ENCODE results near the gene GLS. TPM values are rescaled to one million over a fixed set of nuclear protein-coding genes. Genes with fewer than 3 reads are reported as not detected.

The GLS gene
- total and polyA plus RNA-seq, 9 of the 15 experiments (the other 6 are each of a cell fraction or from before 2014, with no cell fraction given) = 13.7 to 77.5 (median 48.2) TPM

DNA sequence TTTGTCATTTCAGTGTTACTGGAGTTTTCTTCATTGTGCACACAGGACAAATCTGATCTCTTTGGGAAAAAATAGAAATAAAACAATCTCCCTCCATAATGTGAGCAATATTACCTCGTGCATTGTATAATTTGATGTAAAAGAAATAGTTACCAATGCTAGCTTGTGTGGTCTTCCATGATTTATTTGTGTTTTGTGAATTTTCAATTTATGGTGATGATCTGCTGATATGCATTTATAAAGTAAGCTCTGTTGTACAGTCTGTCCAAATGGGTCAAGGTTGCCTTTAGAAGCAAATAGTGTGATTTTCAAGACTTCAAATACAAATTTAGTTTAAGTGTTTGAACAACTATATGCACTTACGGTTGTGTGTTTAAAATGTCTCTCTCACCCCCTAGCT lies 82.5 kb downstream of the GLS start (continued):
- TF ChIP-seq MBD1 (CRISPR knock-in tag; IDR thresholded peaks at IDR 0.05) (no peak), RBM17 (IDR thresholded peaks at IDR 0.05; ENCODE audit: borderline replicate concordance, low read depth, low read length) (no peak), NCOA6 (IDR thresholded peaks at IDR 0.05) (no peak), ZNF764 (CRISPR knock-in tag; IDR thresholded peaks at IDR 0.05; ENCODE audit: low read depth) (no peak), NFIX (CRISPR knock-in tag; IDR thresholded peaks at IDR 0.05; ENCODE audit: low read depth) (no peak), ZBTB49 (CRISPR knock-in tag; IDR thresholded peaks at IDR 0.05; ENCODE audit: borderline replicate concordance) (no peak)

GRCh38 chr2:190964170-190964795 lies 83.7 kb downstream of the GLS start:
- Histone ChIP-seq H3K79me2 (ENCODE audit: control insufficient read depth, insufficient read depth, low read length) (no peaks in the 10 kb centered on the region), H3K9ac (ENCODE audit: insufficient read depth in 1 of 2, low read depth in 2 of 2, low read length in 2 of 2) (no peak overlapping the region), H3K4me2 (ENCODE audit: insufficient read depth, low read length) (no peak overlapping the region), H3K27ac (ENCODE audit: extremely low read depth, low read depth, low read length) (no peak overlapping the region), H3K36me3 (ENCODE audit: control insufficient read depth, insufficient read depth, low read length) (peaks cover 67% of the 10 kb centered on the region), H3K9me1 (ENCODE audit: control insufficient read depth, insufficient read depth, low read length) (no peaks in the 10 kb centered on the region), H3K9me3 (replicated peaks; ENCODE audit: control insufficient read depth, insufficient read depth, low read depth, low read length) (no peaks in the 10 kb centered on the region), H2AFZ (ENCODE audit: low read depth, low read length) (no peak overlapping the region), H3K27me3 (ENCODE audit: control insufficient read depth in 2 of 2, insufficient read depth in 2 of 2, low read length in 2 of 2) (no peaks in the 10 kb centered on the region), H3K4me3 (no peak overlapping the region), H3K4me1 (replicated peaks in 1 of 2; ENCODE audit: control insufficient read depth in 2 of 2, insufficient read depth in 2 of 2, low read length in 2 of 2) (no peaks in the 10 kb centered on the region), H4K20me1 (replicated peaks; ENCODE audit: control insufficient read depth, insufficient read depth, low read length) (no peaks in the 10 kb centered on the region; the same call in 1 of the 2 replicates)
- WGBS (ENCODE audit: insufficient coverage, low coverage, missing lambda C conversion rate) = 58% methylated on average over 6 of the region's 6 CpGs
- ATAC-seq (no peak), FAIRE-seq (no peak), DNase-seq (ENCODE audit: extremely low read depth in 1 of 4, low spot score in 3 of 4) (no peak)
- CTCF ChIA-PET (ENCODE audit: low intra/inter-chr PET ratio) = no interaction called here
- BruUV-seq (replicated peaks) = no TSS peak
- POLR2A ChIA-PET = interaction anchor here (1.2 kb wide), 1 partner anchor 17 kb away, joined by 6 read pairs; no protein-coding TSS in a partner anchor
- TF ChIP-seq ZMIZ1 (IDR thresholded peaks at IDR 0.05; ENCODE audit: low read depth in 2 of 2, low read length in 2 of 2) = no peak
- 0 out of 2 replicates have a peak, but pooled peaks have one; percentile 2 for TF ChIP-seq ZNF316 (IDR thresholded peaks at IDR 0.05)
- peak; percentile 17; the same call in 1 of the 2 replicates for TF ChIP-seq C11orf30 (IDR thresholded peaks at IDR 0.05; ENCODE audit: low read depth)
- intact Hi-C loops (cut with micrococcal nuclease) (no loop called here), in situ Hi-C loops (cut with MboI) (no loop called here)

Data from K562 (cell line).